Fibroblast of skin of right biceps (primary cell): ENCODE measurements around the gene ARID3C.
A peak's percentile ranks its signal among the peaks of the same experiment; 100 is the strongest.

Experiments used
- DNase-seq: peaks from one replicate; pipeline ENCODE4 v3.0.0-alpha.2; 2013

The ARID3C gene

GRCh38 chr9:34591917-34592866, 36.7 kb downstream of the ARID3C start:
- DNase-seq: no peak

- DNase-seq: peak; percentile 58
Observed at GRCh38 chr9:34591248-34591916, 37.5 kb downstream of the ARID3C start.

- no peak for DNase-seq
Observed at GRCh38 chr9:34590381-34591247, 38.3 kb downstream of the ARID3C start.

- DNase-seq: no peak
Observed at GRCh38 chr9:34589636-34590380, 39.1 kb downstream of the ARID3C start, which contains the start of gene CNTFR. Gene CNTFR (minus strand): TSS chr9:34589724. CDS start chr9:34568981, 20,743 bp downstream.

- no peak for DNase-seq
Observed at GRCh38 chr9:34588671-34589635, 39.9 kb downstream of the ARID3C start.

- DNase-seq: no peak
Observed at GRCh38 chr9:34587271-34587670, 41.6 kb downstream of the ARID3C start.

GRCh38 chr9:34585946-34586669, 42.8 kb downstream of the ARID3C start:
- DNase-seq: no peak

- DNase-seq: no peak
Observed at GRCh38 chr9:34584970-34585369, 43.9 kb downstream of the ARID3C start.

- no peak for DNase-seq
Observed at GRCh38 chr9:34582787-34583186, 46.1 kb downstream of the ARID3C start.

- DNase-seq: no peak
Observed at GRCh38 chr9:34581318-34581717, 47.5 kb downstream of the ARID3C start.

GRCh38 chr9:34580358-34580757, 48.5 kb downstream of the ARID3C start:
- no peak for DNase-seq

- no peak for DNase-seq
Observed at GRCh38 chr9:34579808-34580163, 49.1 kb downstream of the ARID3C start.

GRCh38 chr9:34579104-34579807, 49.6 kb downstream of the ARID3C start:
- DNase-seq: no peak

GRCh38 chr9:34578241-34579103, 50.4 kb downstream of the ARID3C start:
- DNase-seq: peak; percentile 80

GRCh38 chr9:34577400-34578240, 51.2 kb downstream of the ARID3C start:
- peak; percentile 59 for DNase-seq

GRCh38 chr9:34576597-34577399, 52.1 kb downstream of the ARID3C start:
- no peak for DNase-seq
